Subcutaneous adipose tissue (tissue), 4 donors: ENCODE measurements around the gene LRRFIP1. TPM values are rescaled to one million over a fixed set of nuclear protein-coding genes. Genes with fewer than 3 reads are reported as not detected.

ENCODE experiments used
- total RNA-seq, 4 donors: library from RNA; depleted of rRNA; stranded (reverse); fragments of >200 nt; gene quantifications; one replicate each; pipeline ENCODE4 v1.1.0, GENCODE V29; 2016
- TF ChIP-seq, protein P1 (sequence below): fragments of 450-650 bp; IDR thresholded peaks from one replicate; pipeline ENCODE4 v1.5.1; 2016; ENCODE audit warnings: low read depth, mild to moderate bottlenecking, control low read depth, antibody characterized with exemption, moderate library complexity

Gene LRRFIP1
- total RNA-seq, 4 donors from 2014 or later: 85.4 to 130 (median 99.6) TPM

DNA sequence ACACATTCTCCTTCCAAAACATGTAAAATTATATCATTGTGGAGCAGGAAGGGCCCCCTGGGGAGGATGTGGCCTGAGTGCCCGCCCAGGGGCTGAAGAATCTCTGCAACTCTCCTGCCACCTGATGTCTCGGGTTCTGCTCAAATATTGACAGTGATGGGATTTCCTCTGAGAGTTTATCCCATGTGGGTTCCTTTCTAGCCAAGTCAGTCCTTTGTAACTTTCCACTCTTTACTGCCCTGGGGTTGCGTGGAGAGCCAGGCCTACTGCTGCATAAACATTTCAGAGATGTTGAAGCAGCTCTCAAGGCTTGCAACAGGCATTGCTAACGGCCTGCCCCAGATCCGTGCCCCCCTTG lies 32.9 kb upstream of the LRRFIP1 start:
- TF ChIP-seq, protein P1, sequence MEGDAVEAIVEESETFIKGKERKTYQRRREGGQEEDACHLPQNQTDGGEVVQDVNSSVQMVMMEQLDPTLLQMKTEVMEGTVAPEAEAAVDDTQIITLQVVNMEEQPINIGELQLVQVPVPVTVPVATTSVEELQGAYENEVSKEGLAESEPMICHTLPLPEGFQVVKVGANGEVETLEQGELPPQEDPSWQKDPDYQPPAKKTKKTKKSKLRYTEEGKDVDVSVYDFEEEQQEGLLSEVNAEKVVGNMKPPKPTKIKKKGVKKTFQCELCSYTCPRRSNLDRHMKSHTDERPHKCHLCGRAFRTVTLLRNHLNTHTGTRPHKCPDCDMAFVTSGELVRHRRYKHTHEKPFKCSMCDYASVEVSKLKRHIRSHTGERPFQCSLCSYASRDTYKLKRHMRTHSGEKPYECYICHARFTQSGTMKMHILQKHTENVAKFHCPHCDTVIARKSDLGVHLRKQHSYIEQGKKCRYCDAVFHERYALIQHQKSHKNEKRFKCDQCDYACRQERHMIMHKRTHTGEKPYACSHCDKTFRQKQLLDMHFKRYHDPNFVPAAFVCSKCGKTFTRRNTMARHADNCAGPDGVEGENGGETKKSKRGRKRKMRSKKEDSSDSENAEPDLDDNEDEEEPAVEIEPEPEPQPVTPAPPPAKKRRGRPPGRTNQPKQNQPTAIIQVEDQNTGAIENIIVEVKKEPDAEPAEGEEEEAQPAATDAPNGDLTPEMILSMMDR: no peak

DNA sequence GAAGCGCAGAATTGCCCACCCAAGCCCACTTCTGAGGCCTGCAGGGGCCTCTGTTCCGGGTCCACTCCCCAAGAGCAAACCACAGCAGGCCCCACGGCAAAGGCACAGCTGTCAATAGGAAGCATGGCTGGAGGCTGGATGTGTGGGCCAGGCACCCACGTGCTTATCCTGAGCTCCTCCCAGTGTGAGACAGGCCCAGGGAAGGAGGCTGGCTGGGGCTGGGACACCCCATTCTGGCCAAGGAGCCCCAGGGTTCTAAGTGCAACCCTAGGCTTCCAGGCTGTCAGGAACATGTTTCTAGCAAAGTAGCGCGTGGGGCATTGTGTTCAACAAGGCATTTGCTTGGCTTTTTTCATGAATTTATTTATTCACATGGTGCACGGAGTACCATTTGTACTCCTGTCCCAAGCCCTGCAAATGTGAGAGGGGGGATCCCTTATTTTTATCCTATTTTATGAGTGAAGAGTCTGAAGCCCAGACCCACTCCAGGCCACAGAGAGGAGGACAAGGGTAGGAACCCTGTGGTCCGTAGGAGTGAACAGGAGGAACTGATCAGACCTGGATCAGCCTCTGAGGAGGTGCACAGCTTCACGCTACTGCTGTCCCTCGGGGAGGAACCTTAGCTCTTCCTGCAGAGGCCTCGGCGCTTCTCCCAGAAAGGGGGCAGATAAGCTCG lies 30.7 kb upstream of the LRRFIP1 start:
- TF ChIP-seq, protein P1: no peak

DNA sequence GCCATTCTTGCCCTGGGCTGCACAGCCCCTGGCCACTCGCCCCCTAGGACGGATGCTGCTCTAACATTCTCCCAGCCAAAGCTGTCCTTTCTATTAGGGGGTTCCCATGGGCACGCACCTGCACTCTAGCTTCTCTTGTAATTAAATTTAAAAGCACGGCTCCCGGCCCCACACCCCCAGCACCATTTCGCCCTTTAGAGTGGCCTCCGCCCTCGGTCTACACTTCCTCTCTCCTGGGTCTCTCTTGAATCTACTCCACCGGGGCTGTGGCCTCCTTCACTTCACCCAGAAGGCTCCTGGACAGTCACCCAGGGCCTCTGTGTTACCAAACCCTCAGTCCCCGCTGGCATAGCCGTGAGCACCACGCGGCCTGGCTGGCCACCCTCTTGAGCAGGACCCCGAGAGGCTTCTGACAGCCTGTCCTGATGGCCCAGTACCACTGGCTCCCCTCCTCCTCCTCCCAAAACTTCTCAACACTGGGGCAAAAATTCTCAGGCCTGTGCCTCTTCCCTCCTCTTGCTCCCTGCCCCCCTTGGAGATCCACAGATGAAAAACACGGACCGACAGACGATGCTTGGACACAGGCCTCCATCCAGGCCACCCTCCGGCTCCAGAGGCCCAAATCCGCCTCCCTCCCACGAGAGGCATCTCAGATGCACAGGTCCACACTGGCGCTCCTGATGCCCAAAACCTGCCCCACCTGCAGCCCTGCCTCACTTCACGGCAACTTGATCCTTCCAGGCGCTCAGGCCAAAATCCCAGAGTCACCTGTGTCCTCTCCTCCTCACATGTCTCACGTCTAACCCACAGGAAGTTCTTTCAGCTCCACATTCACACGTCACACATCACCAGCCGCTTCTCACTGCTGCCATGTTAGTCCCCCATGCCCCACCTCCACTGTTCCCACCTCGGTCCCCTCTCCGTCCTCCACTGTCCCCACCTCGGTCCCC lies 29.9 kb upstream of the LRRFIP1 start:
- TF ChIP-seq, protein P1: no peak

DNA sequence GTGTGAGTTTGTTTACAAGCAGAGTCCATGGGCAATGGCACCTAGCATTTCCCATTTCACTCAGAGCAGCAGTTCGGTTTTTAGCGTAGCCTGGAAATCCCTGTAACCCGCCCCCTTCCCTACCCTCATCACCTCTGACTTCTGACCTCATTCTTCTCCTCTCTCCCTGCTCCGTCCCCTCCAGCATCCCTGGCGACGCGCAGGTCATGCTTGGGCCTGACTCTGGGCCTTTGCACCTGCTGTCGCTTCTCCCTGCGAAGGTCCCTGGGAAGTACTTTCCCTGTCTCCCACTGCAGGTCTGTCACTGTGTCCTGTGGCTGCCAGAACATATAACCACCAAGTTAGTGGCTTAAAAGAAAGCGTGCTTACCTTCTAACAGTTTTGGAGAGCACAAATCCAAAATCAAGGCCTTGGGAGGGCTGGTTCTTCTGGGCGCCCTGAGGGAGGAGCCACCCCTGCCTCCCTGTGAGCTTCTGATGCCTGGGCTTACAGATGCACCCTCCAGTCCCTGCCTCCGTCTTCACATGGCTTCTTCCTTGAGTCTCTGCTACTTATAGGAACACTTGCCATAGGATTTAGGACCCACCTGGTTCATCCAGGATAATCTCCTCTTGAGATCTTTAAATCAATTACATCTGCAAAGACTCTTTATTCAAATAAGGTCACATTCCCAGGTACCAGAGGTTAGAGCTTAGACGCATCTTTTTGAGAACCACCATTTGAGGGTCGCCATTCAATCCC lies 28.7 kb upstream of the LRRFIP1 start:
- TF ChIP-seq, protein P1: no peak

DNA sequence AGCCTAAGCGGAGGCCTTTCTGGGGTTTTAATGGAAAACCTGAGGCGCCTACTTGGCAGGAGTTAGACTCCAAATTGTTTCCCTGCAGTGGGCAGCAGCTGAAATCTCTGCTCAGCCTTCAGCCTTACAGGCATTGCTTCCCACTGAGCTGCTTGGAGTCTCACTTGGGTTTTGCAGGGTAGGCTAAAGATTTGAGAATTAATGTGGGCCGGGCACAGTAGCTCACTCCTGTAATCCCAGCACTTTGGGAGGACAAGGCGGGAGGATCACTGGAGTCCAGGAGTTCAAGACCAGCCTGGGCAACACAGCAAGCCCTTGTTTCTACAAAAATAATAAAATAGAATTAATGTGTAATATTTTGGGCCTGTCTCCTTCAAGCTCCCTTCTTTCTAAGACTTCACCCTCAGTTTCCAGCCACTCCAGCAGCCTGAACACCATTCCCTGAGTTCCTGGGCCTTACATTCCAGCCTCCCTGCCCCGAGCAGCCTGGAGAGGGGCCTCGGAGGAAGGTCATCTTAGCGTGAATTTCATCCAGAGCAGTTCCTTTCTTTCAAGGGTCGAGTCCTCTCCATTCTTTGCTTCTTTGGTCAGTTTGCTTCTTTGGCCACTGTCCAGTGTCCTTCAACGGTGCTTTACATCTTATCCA lies 27.8 kb upstream of the LRRFIP1 start:
- TF ChIP-seq, protein P1: no peak

DNA sequence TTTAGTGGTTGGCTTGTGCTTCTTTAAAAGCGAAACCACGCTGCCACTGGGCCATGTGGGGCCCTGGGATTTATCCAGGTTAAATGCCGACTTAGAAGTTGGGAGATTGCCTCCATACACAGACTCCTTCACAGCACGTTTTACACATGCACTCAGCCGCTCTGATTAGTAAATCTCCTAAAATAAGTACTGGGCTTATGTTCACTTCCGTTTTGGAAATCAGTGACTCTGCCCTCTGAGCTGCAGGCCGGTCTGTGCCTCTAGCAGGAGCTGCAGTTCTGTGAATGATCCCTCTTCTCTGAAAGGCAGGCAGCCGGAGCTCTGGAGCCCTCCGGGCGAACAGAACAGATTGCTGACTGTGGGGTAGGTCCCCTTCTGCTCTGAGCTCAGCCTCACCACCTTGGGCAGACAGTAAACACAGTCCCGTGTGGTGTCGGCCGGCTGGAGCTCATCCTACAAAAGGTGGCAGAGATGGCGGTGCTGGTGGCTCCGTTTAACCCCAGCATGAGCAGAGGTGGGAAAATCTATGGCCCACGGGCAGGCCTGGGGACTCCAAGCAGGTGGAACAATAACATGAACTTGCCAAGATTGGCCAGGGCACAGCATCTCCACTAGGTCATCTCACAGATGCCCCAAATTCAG lies 27.1 kb upstream of the LRRFIP1 start:
- TF ChIP-seq, protein P1: no peak
